Mesenteric fat pad (tissue), 1 donor: Measurements from ENCODE around the gene NOL4. TPM values are rescaled to one million over a fixed set of nuclear protein-coding genes. Genes with fewer than 3 reads are reported as not detected.
"Not testable (repeated sequence)": the region's sequence is repeated elsewhere in the genome, so short reads cannot be mapped to it uniquely, and the experiment has no call there.

Source experiments
- DNase-seq: peaks from one replicate; pipeline ENCODE4 v3.0.0-alpha.2; 2020; ENCODE audit warnings: low spot score
- long read RNA-seq: library from polyadenylated mRNA; unstranded; transcript quantifications from one replicate; pipeline ENCODE4 v2.0.0, GENCODE V29; 2020
- total RNA-seq: library from RNA; stranded (reverse); fragmentation: NEBNext Ultra II Directional; extraction: Animal tissue kit (Norgen Biotek cat#: 25700); gene quantifications from one replicate; pipeline ENCODE4 v1.2.1, GENCODE V29; 2021
- donor health status: DM: yes; HTN: yes; CAD: no.

Gene NOL4
- total RNA-seq: not detected
- long read RNA-seq: 0 reads

GRCh38 chr18:34224423-34225217, at the start of gene NOL4:
TSS of gene NOL4 (minus strand) at chr18:34224913. CDS start at chr18:34223253, 1,660 bp downstream.
- DNase-seq: peak; percentile 74

GRCh38 chr18:34266029-34266428, 41.3 kb upstream of the NOL4 start:
- not testable (repeated sequence) for DNase-seq

- no peak for DNase-seq
These were observed 37.4 kb upstream of the NOL4 start for GRCh38 chr18:34261865-34262780.

GRCh38 chr18:34258176-34258575, 33.5 kb upstream of the NOL4 start:
- no peak for DNase-seq

DNA sequence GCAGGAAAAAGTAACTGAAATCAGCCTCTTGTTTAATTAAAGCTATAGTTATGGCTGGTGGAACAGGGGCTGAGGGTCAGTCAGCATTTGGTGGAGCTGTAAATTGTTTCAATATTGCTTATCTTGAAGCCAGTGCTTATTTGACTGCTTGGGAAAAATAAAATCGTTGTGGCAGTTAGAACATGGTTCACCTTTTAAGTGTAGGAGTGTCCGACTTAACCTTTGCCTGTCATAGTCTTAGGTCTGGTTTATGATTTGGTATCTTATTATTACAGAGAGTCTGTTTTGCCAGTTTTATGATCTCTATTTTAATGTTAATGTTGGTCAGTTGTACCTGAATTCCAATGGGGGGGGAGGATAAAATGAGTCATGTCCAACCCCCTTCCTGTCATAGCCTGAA, 27.2 kb upstream of the NOL4 start:
- DNase-seq: no peak

GRCh38 chr18:34248727-34249126, 24.0 kb upstream of the NOL4 start:
- no peak for DNase-seq

- DNase-seq: no peak
These were observed 18.0 kb upstream of the NOL4 start for GRCh38 chr18:34242739-34243138.

GRCh38 chr18:34233781-34234388, 9.2 kb upstream of the NOL4 start:
- DNase-seq: not testable (repeated sequence)

GRCh38 chr18:34225218-34225553, 473 bp upstream of the NOL4 start:
- no peak for DNase-seq

- no peak for DNase-seq
These were observed 755 bp downstream of the NOL4 start for GRCh38 chr18:34223893-34224422.

- DNase-seq: peak; percentile 79
These were observed 1.4 kb downstream of the NOL4 start for GRCh38 chr18:34223164-34223892.

DNA sequence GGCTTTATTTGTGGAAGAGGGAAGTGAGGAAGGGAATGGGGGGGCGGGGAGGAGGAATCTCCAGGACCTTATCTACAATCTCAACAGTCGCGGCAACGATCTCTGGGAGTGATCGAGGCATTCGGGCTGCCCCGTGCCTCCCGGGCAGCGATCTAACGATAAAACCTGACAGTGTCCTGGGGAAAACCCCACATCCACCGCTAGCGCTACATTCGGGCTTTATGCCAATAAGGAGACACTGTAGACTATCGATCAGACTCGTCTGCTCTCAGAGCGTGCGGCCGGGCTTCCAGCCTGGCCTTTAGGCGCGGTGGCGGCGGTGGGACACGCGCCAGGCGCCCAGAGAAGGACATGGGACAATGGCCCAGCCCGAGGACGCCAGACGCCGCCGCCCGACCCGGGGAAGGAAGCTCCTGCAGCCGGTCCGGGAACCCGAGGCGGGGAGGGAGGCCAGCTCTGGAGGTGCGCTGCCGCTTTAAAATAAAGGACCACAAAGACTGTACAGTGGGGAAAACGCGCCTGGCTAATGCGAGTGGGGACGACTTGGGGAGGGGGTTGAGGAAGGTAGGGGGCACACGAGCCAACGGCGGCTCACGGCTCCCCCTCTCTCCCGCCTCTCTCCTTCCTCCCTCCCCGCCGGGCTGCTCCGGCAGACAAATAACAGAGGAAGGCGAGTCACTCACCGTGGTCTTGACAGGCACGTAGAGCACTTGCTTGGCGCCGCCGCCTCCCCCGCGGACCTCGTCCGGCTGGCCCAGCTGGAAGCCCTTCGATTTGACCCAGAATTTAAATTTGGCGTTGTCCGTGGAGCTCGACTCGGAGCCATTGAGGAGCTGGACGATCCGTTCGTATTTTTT, 2.2 kb downstream of the NOL4 start:
- DNase-seq: peak; percentile 88

DNA sequence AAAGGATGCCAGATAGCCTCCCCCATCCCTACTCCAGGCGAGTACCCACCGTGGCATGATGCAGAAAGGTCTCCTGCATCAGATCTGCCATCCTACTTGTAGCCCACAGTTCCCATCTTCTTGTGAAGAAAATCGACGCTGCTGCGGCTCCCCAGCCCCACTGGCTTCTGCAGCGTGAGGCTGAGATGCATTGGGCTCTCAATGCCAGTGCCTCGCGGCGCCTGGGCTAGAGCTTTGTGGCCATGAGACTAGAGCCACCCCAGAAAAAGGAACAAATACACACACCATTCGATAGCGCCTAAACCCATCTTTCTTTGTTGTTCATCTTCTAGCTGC, 2.8 kb downstream of the NOL4 start:
- no peak for DNase-seq

DNA sequence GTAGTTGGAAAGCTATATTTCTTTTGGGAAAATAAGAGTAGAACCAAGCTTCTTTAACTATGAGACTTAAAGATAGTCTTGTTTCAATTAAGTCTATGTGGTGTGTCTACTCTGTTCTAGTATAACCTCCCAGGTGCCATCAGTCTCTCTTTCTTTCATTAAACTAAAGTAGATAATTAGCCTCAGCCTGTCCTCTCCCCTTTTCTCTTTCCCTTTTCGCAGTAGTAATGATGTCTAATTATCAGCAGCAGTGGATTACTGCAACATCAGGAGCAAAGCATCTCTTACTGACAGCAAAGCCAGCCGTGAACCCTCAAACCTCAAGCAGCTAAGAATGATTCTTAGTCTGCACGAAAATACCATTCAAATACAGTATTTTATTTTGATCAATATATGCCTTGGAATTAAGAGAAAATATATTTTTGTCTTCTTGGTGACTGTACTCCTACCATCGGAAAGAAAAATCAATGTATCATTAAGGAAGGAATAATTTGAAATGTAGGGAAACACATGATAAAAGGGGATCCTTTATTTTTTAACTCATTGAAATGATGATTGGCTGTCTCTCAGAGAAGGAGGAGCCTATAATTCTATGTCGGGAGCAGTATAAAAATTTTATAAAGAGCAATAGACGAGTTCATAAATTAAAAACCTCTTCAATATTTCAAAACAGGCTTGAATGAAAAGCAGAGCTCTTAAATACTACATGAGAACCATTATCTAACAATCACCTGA, 4.5 kb downstream of the NOL4 start:
- no peak for DNase-seq

DNA sequence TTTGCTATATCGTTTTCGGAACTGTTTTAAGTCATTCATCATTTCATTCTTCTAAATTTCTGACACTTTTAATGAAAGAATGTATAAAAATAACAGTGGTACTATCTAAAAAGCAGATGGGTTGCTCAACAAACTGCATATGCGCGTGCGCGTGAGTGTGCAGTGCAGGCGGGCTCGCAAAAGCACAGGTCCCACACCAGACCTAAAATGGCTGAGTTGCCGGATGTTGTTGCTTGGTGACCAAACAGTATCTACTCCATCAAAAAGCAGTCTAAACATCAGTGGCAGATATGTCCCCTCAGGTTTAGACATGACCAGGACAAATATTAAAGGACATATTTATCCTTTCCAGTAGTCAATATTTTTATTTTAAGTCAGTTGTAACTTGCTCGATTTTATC, 5.1 kb downstream of the NOL4 start:
- DNase-seq: no peak

DNA sequence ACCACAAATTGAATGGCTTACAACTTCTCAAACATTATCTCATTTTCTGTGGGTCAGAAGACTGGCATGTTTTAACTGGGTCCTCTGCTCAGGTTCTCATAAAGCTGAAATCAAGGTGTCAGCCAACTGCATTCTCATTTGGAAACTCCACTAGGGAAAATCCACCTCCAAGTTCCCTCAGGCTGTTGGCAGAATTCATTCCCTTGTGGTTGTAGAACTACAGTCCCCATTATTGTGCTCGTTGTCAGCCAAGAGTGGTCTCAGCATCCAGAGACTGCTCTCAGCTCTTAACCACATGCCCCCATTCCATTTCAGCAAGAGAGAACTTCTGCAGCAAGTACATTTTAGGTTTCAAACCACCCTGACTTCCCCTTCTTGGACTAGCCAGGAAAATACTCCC, 12.2 kb downstream of the NOL4 start:
- DNase-seq: no peak

- DNase-seq: no peak
These were observed 17.3 kb downstream of the NOL4 start for GRCh38 chr18:34207344-34207851.

DNA sequence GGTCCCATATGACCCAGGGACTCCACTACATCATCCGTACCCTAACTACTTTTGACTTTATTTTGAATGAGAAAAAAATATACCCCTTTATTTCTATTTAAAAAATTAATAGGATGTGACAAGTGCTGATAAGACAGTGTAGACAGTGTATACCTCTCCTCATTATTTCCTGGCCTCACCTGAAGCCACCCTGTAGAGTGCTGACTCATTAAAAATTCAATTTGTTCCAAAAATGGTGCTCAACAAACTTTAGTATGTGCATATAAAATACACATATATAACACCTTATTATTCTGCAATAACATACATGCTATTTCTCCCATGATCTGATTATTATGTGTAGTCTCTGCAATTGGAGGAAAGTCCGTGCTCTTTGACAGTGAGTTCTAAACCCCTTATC, 20.8 kb downstream of the NOL4 start:
- DNase-seq: no peak

GRCh38 chr18:34196256-34196655, 28.5 kb downstream of the NOL4 start:
- DNase-seq: no peak
